Loucy (cell line): ENCODE results near the gene ARL2.

Experiments used
- CTCF ChIP-seq: fragments of 200-600 bp; sonication (generic); conservative IDR thresholded peaks from 2 replicates; pipeline ENCODE4 v1.5.1; 2014; ENCODE audit warnings: mild to moderate bottlenecking, antibody characterized with exemption, low read length
- EZH2phosphoT487 ChIP-seq: fragments of 200-600 bp; IDR thresholded peaks from 2 replicates; pipeline ENCODE4 v1.6.1; 2018; ENCODE audit warnings: antibody characterized with exemption, mild to moderate bottlenecking, moderate library complexity, borderline replicate concordance

- TF ChIP-seq CTCF, result no peak
- no peak for TF ChIP-seq EZH2phosphoT487
Observed at GRCh38 chr11:65066315-65066714, 52.4 kb downstream of the ARL2 start.
